ENCODE results near the gene CEP85. TPM values are rescaled to one million over a fixed set of nuclear protein-coding genes. Genes with fewer than 3 reads are reported as not detected.
A peak's percentile ranks its signal among the peaks of the same experiment; 100 is the strongest.

The CEP85 gene
- total RNA-seq, 2 experiments from 2014 or later: 30.3 to 32.6 TPM

DNA sequence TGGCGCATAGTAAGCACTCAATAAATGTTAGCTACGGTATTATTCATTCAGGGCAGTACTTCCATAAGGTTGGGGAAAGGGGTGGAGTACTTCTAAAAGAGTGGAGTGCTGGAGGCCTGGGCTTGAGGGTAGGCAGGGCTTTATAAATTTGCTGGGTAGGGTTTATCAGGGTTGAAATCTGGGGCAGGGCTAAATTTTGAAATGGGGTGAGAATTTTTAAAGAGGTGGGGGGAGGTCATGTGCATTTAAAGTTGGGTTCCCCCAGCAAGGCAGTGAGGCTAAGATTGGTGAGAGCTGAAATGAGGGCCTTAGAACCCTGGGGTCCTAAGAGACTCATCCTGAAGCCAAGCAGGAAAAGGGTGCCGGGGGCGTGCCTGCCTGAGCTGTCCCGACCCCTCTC is 33.6 kb upstream of the CEP85 start:
- intact Hi-C loops (cut with micrococcal nuclease): no loop called here
- ChIA-PET POLR2A (no interaction called here), CTCF (interaction anchor here (1.2 kb wide), 1 partner anchor 31 kb away, joined by 5 read pairs; the partner anchor contains the start of gene ZNF593)
- H3K9me3 Mint-ChIP-seq: no peaks in the 10 kb centered on the region
- no peak for DNase-seq
- no peak overlapping the region for H3K27ac Mint-ChIP-seq
- no peaks in the 10 kb centered on the region for H3K27me3 Mint-ChIP-seq
- no peaks in the 10 kb centered on the region for H3K36me3 Mint-ChIP-seq
- H3K4me1 Mint-ChIP-seq (ENCODE audit: low read depth): peaks cover 32% of the 10 kb centered on the region
- H3K4me3 Mint-ChIP-seq: no peak overlapping the region

DNA sequence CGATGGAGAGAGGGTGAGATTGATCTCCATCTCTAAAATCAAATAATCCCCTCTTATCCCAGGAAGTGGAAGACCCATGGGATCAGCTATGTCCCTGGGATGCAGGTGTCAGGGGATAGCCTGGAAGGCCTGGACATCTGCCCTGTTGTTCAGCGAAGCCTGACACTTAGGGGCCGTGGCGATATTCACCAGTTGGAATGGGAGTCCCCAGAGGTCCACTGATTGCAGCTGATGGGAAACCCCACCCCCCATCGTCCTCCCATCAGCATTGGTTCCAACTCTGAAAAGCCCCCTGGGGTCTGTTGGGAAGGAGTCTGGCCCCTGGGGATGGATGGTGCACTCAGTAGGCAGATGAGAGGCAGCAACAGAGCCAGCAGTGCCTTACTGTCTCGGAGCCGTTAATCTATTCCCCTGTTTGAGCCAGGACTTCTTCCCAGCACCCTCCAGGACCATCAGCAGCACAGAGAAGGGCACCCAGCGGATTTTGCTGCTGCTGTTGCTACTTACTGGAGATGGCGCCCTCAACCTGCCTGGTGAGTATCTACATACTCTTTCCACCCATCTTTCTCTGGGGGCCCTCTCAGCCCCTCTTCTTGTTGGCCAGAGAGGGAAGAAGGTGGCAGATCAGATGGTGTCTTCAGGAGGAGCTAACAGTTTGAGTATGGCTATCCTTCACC is 30.2 kb upstream of the CEP85 start:
- intact Hi-C loops (cut with micrococcal nuclease): no loop called here
- CTCF ChIA-PET: interaction anchor here (1.3 to 2.2 kb wide), 3 partner anchors 30 to 118 kb away, joined by 5 to 6 read pairs (median 6); partner anchors contain the start of gene CEP85
- POLR2A ChIA-PET: no interaction called here
- Mint-ChIP-seq H3K4me1 (ENCODE audit: low read depth) (peaks cover 32% of the 10 kb centered on the region), H3K36me3 (no peaks in the 10 kb centered on the region), H3K4me3 (no peak overlapping the region), H3K9me3 (no peaks in the 10 kb centered on the region), H3K27me3 (no peaks in the 10 kb centered on the region), H3K27ac (no peak overlapping the region)
- peak; percentile 14 for DNase-seq

DNA sequence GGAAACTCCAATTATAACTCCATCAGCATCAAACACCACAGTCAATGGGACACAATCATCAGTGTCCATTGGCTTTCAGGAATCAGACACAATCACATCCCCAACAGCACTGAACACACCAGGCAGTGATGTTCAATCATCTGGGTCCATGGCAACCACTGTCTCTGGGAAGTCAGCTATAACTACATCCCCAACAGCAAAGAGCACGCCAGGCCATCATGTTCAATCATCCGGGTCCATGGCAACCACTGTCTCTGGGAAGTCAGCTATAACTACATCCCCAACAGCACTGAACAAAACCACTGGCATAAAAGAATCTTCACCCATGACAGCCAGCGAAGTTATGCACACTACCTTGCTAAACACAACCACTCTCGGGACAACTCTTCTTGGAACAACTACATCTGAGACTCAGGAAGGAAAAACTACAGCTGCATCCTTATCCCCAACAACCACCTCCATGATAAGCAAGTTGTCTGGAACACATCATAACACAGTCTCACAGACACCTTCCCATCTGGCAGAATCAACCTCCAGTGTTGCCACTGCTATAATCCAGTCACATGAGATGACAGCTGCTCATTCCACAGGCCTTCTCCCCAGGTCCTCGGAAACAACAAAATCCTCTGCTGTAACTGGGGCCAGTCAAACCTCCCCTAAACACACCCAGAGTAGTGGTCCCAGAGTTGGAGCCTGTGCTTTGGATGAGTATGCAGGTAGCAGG is 23.7 kb upstream of the CEP85 start:
- CTCF ChIA-PET: interaction anchor here (0.8 to 1.5 kb wide), 5 partner anchors 23 to 207 kb away, joined by 3 to 6 read pairs (median 3); partner anchors contain the start of genes CEP85 and ZNF593

DNA sequence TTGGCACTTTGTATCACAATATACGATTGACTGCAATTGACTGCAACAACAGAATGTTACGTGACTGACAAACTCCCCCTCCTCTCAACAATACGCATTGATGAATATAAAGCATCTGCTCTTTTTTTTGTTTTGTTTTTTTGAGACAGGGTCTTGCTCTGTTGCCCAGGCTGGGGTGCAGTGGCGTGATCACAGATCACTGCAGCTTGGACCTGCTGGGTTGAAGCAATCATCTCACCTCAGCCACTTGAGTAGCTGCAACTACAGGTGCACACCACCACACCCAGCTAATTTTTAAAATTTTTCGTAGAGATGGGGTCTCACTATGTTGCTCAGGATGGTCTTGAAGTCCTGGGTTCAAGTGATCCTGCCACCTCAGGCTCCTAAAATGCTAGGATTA is 21.3 kb upstream of the CEP85 start:
- H3K4me1 Mint-ChIP-seq (ENCODE audit: low read depth): no peaks in the 10 kb centered on the region
- H3K9me3 Mint-ChIP-seq: no peaks in the 10 kb centered on the region
- CTCF ChIA-PET: interaction anchor here (1.2 to 1.6 kb wide), 2 partner anchors 21 to 43 kb away, joined by 4 to 6 read pairs; partner anchors contain the start of genes CEP85 and ZNF593
- intact Hi-C loops (cut with micrococcal nuclease): no loop called here
- no peaks in the 10 kb centered on the region for H3K36me3 Mint-ChIP-seq
- POLR2A ChIA-PET: no interaction called here
- no peaks in the 10 kb centered on the region for H3K27me3 Mint-ChIP-seq
- H3K4me3 Mint-ChIP-seq: no peak overlapping the region
- no peak for DNase-seq
- no peak overlapping the region for H3K27ac Mint-ChIP-seq

More for the DNA sequence above, 23.7 kb upstream of the CEP85 start:
- Mint-ChIP-seq H3K4me3 (no peak overlapping the region), H3K27me3 (no peaks in the 10 kb centered on the region), H3K9me3 (no peaks in the 10 kb centered on the region), H3K27ac (no peak overlapping the region), H3K36me3 (no peaks in the 10 kb centered on the region), H3K4me1 (ENCODE audit: low read depth) (no peaks in the 10 kb centered on the region)
- DNase-seq: no peak
- POLR2A ChIA-PET: no interaction called here
- intact Hi-C loops (cut with micrococcal nuclease): no loop called here

DNA sequence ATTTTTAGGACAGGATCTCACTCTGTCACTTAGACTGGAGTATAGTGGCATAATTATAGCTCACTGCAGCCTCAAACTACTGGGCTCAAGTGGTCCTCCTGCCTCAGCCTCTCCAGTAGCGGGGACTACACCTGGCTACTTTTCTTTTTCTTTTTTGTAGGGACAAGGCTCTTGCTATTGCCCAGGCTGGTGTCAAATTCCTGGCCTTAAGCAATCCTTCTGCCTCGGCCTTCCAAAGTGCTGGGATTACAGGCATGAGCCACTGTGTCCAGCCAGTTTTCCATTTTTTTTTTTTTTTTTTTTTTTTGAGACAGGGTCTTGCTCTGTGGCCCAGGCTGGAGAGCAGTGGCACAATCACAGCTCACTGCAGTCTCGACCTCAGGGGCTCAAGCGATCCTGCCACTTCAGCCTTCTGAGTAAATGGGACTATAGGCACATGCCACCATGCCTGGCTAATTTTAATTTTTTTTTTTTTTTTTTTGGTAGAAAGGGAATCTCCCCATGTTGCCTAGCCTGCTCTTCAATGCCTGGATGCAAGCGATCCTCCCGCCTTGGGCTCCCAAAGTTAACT is 20.6 kb upstream of the CEP85 start:
- Mint-ChIP-seq H3K27me3 (no peaks in the 10 kb centered on the region), H3K9me3 (no peaks in the 10 kb centered on the region), H3K36me3 (no peaks in the 10 kb centered on the region), H3K27ac (no peak overlapping the region), H3K4me3 (no peak overlapping the region), H3K4me1 (ENCODE audit: low read depth) (no peaks in the 10 kb centered on the region)
- intact Hi-C loops (cut with micrococcal nuclease): no loop called here
- DNase-seq: no peak
- ChIA-PET POLR2A (no interaction called here), CTCF (interaction anchor here (1.2 to 1.6 kb wide), 2 partner anchors 20 to 43 kb away, joined by 4 to 6 read pairs; partner anchors contain the start of genes CEP85 and ZNF593)

DNA sequence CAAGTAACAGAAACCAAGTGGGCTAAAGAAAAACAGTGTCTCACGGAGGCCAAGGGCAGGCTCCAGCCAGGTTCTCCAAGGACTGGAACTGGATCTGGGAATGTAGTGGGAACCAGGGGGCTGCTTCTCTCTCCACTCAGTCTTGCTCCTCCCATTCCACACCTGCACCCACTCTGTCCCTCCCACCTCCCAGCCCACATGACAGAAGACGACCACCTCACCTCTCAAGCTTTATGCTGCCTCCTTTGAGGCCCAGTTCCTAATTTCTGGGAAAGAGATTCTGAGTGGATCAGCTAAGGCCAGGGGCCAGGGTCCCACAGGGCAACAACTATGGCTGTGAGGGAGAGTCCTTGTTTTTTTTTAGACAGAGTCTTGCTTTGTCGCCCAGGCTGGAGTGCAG is 18.8 kb upstream of the CEP85 start:
- H3K36me3 Mint-ChIP-seq: no peaks in the 10 kb centered on the region
- H3K4me1 Mint-ChIP-seq (ENCODE audit: low read depth): no peaks in the 10 kb centered on the region
- no peaks in the 10 kb centered on the region for H3K27me3 Mint-ChIP-seq
- DNase-seq: no peak
- intact Hi-C loops (cut with micrococcal nuclease): no loop called here
- H3K4me3 Mint-ChIP-seq: no peak overlapping the region
- H3K9me3 Mint-ChIP-seq: no peaks in the 10 kb centered on the region
- no peak overlapping the region for H3K27ac Mint-ChIP-seq
- ChIA-PET CTCF (no interaction called here), POLR2A (no interaction called here)

DNA sequence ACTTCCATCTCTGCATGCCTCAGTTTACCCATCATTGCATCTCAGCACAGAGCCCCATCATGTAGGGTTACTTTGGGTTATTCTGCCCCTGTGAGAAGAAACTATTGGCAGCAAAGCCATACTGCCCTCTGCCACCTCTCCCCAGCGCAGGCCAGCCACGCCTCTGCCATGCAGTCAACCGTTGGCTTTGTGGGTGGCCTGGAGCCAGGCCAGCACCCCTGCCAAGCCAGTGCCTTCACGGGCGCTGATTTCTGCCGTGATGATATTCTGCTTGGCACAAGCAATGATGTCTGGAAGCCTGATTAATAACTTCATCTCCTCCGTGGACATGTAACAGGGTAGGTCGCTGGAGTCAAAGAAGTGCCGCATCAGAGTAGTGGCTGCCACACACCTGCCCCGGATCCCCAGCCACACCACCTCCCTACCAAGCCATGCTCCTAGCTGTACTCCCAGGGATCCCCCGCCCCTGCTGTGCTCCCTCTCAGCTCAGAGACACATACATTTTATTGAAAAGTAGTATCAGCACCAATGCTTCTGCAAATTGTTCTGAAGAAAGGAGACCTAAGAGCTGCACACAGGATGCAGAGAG is 15.0 kb upstream of the CEP85 start:
- no peaks in the 10 kb centered on the region for H3K36me3 Mint-ChIP-seq
- ChIA-PET CTCF (interaction anchor here (1.6 kb wide), 1 partner anchor 74 kb away, joined by 4 read pairs; no protein-coding TSS in a partner anchor), POLR2A (no interaction called here)
- no peaks in the 10 kb centered on the region for H3K4me1 Mint-ChIP-seq (ENCODE audit: low read depth)
- H3K27ac Mint-ChIP-seq: no peak overlapping the region
- no peaks in the 10 kb centered on the region for H3K9me3 Mint-ChIP-seq
- no peak for DNase-seq
- intact Hi-C loops (cut with micrococcal nuclease): no loop called here
- no peaks in the 10 kb centered on the region for H3K27me3 Mint-ChIP-seq
- no peak overlapping the region for H3K4me3 Mint-ChIP-seq

DNA sequence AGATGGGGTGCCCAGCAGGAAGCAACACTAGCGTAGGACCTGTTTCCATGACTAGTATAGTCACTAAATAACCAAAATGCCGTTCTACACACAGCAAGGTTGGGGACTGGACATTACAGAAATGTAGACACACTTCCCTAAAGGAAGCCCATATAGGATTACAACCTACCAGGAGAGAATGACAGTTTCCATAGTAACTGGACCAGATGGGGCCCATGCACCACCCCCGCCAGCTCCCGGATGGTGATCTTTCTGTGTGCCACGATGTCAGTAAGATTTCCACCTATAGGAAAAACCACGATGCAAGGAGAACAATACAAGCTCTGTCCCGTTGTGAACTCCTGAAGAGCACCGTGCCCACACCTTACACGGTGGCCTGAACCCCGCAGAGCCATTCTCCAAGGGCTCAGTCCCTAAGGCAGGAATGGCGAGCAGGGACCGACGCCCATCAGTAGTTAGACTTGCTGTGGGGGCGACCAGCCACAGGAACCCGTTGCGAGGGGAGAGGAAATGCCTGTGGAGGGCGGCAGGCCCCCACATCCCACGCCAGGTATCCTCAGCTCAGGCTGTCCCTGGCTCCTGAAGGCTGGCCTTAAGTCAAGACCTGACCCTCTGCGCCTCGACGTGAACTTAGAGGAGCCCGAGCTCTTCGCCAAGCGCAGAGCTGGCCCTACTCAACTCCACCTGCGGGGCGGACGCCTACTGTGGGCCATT is 13.6 kb upstream of the CEP85 start:
- H3K4me3 Mint-ChIP-seq: no peak overlapping the region
- intact Hi-C loops (cut with micrococcal nuclease): no loop called here
- DNase-seq: no peak
- no peaks in the 10 kb centered on the region for H3K9me3 Mint-ChIP-seq
- H3K4me1 Mint-ChIP-seq (ENCODE audit: low read depth): no peaks in the 10 kb centered on the region
- ChIA-PET CTCF (interaction anchor here (1.2 to 1.6 kb wide), 2 partner anchors 51 to 75 kb away, joined by 3 to 4 read pairs; partner anchors contain the start of gene ZNF593), POLR2A (no interaction called here)
- H3K27ac Mint-ChIP-seq: no peak overlapping the region
- H3K36me3 Mint-ChIP-seq: no peaks in the 10 kb centered on the region
- peaks cover 7% of the 10 kb centered on the region for H3K27me3 Mint-ChIP-seq

DNA sequence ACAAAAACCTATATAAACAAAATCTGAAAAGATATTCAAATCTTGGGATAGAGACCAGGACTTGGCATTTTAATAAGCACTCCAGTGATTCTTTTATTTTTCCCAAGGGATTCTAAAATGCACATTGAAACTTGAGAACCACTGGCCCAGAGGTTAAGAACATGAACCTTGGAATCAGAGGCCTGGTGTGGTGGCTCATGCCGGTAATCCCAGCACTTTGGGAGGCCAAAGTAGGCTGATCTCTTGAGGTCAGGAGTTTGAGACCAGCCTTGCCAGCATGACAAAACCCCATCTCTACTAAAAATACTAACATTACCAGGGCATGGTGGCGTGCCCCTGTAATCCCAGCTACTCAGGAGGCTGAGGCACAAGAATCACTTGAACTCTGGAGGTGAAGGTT is 12.9 kb upstream of the CEP85 start:
- H3K9me3 Mint-ChIP-seq: no peaks in the 10 kb centered on the region
- DNase-seq: no peak
- ChIA-PET POLR2A (no interaction called here), CTCF (interaction anchor here (1.2 to 2.1 kb wide), 2 partner anchors 13 to 51 kb away, joined by 3 to 9 read pairs; partner anchors contain the start of genes CEP85 and ZNF593)
- H3K27me3 Mint-ChIP-seq: peaks cover 13% of the 10 kb centered on the region
- no peak overlapping the region for H3K4me3 Mint-ChIP-seq
- H3K27ac Mint-ChIP-seq: no peak overlapping the region
- H3K4me1 Mint-ChIP-seq (ENCODE audit: low read depth): peaks cover 5% of the 10 kb centered on the region
- intact Hi-C loops (cut with micrococcal nuclease): no loop called here
- H3K36me3 Mint-ChIP-seq: no peaks in the 10 kb centered on the region

DNA sequence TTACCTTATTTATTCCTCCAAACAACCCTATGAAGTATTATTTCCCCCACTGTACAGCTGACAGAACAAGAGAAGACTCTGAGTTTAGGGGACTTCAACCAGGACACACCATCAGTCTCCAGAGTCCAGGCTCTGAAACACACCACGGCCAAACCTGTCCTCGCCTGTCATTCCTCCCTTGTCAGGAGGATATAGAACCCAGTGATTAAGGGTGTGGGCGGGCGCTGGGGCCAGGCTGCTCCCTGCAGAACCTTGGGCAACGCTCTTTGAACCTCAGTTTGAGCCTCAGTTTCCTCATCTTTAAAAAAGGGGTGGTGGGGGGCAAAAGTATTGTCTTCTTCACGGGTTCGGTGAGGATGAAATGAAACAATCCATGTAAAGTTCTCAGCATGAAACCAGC is 9.4 kb upstream of the CEP85 start:
- Mint-ChIP-seq H3K4me1 (ENCODE audit: low read depth) (peaks cover 5% of the 10 kb centered on the region), H3K36me3 (no peaks in the 10 kb centered on the region), H3K27me3 (peaks cover 21% of the 10 kb centered on the region), H3K27ac (no peak overlapping the region), H3K9me3 (no peaks in the 10 kb centered on the region), H3K4me3 (no peak overlapping the region)
- ChIA-PET POLR2A (no interaction called here), CTCF (interaction anchor here (1.2 kb wide), 1 partner anchor 9 kb away, joined by 5 read pairs; the partner anchor contains the start of gene CEP85)
- intact Hi-C loops (cut with micrococcal nuclease): no loop called here
- DNase-seq: no peak

DNA sequence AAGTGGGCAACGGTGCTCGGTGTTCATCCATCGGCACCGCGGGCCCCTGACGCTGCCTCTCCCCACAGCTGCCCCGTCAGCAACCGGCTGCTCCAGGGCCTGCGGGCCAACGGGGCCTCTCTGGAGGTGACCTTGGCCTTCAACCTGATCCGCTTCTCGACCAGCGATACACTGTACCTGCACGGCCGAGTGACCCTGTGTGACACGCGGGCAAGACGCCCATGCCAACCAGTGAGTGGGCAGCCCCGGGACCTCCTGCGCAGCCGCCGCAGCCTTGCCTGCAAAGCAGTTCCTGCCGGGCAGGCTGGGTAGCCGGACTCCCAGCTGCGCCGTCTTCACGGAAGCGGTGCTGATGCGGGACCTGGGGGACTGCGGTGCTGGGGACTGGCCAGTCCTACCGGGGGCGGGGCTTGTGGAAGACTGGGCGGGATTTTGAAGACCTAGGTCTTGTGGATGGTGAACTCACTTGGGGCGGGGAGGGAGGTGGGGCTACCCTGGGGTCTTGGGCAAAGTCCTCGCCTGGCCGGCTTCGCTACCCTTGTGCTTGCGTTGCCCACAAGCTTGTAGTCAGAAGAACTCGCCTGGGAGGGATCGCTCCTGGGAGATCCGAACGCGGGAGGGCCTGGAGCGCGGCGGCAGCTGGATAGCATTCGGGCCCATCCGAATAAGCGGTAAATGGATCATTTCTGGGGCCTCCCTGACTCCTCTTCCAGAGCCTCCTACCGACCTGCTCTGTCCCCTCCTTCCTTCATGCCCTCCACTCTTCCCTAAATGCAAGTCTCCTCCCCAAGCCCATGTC is 8.8 kb upstream of the CEP85 start:
- Mint-ChIP-seq H3K4me1 (ENCODE audit: low read depth) (peaks cover 5% of the 10 kb centered on the region), H3K4me3 (peak overlapping the region; percentile 49), H3K9me3 (no peaks in the 10 kb centered on the region), H3K36me3 (no peaks in the 10 kb centered on the region), H3K27me3 (peaks cover 21% of the 10 kb centered on the region), H3K27ac (no peak overlapping the region)
- POLR2A ChIA-PET: no interaction called here
- DNase-seq: peak; percentile 70
- CTCF ChIA-PET: interaction anchor here (1.0 to 1.2 kb wide), 2 partner anchors 8 to 10 kb away, joined by 3 to 5 read pairs; partner anchors contain the start of gene CEP85
- intact Hi-C loops (cut with micrococcal nuclease): no loop called here

All from activated CD4-positive, alpha-beta memory T cell treated with anti-CD3 and anti-CD28 coated beads for 36 hours (primary cell).